ENCODE measurements around the gene L2HGDH.

Gene L2HGDH

DNA sequence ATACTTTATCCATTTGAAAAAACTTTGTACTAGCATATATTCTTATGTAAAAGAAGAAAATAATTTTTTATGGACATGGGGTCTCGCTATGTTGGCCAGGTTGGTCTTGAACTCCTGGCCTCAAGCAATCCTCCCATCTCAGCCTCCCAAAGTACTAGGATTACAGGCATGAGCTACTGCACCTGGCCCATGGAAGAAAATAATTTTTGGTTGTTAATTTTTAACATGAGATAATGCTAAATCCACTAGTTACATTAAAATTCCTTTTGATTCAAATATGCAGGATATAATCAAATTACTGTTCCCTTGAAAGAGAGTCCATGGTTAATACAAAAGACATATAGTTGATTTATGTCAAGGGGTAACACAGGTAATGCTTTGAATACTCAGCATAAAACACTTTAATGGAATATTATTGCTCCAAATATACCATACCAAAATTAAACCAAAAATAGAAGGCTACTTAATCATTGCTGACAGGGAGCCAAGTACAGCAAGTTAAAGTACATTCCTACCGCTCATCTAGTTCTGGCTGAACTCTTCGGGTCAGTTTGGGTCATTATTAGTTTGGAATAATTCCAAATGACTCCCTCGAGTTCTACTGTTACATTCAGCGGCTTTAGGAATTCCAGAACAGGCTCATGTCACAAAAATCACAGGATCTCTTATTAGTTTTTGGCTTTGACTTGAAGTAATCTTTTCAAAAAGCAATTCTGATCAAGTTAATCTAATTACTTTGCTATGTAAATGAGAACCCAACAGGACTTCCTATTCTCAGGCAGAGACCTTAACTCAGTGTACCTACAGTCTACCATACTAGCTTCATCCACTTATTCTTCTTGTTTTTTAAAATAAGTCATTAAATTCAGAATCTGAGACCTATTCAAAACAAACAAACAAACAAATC, 86.7 kb downstream of the L2HGDH start:
- FAIRE-seq: no peak
- no peak for DNase-seq (ENCODE audit: insufficient read length, low spot score)
- TF ChIP-seq, protein P1, sequence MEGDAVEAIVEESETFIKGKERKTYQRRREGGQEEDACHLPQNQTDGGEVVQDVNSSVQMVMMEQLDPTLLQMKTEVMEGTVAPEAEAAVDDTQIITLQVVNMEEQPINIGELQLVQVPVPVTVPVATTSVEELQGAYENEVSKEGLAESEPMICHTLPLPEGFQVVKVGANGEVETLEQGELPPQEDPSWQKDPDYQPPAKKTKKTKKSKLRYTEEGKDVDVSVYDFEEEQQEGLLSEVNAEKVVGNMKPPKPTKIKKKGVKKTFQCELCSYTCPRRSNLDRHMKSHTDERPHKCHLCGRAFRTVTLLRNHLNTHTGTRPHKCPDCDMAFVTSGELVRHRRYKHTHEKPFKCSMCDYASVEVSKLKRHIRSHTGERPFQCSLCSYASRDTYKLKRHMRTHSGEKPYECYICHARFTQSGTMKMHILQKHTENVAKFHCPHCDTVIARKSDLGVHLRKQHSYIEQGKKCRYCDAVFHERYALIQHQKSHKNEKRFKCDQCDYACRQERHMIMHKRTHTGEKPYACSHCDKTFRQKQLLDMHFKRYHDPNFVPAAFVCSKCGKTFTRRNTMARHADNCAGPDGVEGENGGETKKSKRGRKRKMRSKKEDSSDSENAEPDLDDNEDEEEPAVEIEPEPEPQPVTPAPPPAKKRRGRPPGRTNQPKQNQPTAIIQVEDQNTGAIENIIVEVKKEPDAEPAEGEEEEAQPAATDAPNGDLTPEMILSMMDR (IDR thresholded peaks at IDR 0.05; ENCODE audit: insufficient read depth, missing control alignments): no peak

DNA sequence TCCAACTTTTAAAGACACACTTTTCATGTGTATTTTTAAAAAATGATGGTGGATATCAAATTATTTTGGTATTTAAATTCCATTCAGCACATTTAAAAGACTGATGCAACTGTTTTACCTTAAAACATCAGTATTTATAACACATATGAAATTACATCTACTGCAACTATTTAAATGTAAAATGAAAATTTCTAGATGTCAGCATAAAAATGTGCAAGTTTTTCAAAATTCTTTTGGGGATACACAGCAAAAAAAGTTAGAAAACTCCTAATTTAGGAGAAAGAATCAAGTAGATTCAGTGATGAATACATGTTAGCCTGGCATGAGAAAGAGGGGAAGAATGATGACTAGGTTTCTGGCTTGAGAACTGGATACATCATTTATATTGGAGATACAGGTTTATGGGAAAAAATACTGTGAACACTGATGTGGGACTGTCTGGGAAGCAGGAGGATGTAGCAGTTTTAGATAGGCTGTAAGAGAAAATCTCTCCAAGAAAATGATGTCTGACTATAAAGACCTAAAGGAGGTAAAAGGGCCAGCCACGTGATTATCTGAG, 89.9 kb downstream of the L2HGDH start:
- DNase-seq (ENCODE audit: insufficient read length, low spot score): no peak
- no peak for FAIRE-seq
- TF ChIP-seq, protein P1 (IDR thresholded peaks at IDR 0.05; ENCODE audit: insufficient read depth, missing control alignments): no peak

DNA sequence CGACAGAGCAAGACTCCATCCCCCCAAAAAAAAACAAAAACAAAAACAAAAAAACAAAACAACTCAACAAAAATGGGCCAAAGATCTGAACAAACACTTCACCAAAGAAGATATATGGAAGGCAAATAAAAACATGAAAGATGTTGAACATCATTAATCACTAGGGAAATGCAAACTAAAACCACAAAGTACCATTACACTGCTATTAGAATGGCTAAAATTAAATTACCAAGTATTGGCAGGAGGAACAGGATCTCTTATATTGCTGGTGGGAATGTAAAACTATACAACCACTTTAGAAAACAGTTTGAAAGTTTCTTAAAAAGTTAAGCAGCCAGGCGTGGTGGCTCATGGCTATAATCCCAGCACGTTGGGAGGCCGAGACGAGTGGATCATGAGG, 93.5 kb downstream of the L2HGDH start:
- FAIRE-seq (no peak), DNase-seq (ENCODE audit: insufficient read length, low spot score) (no peak)
- TF ChIP-seq, protein P1 (IDR thresholded peaks at IDR 0.05; ENCODE audit: insufficient read depth, missing control alignments): no peak

GRCh38 chr14:50215416-50215815, 96.6 kb downstream of the L2HGDH start:
- FAIRE-seq (no peak), DNase-seq (ENCODE audit: insufficient read length, low spot score) (no peak)
- TF ChIP-seq, protein P1 (IDR thresholded peaks at IDR 0.05; ENCODE audit: insufficient read depth, missing control alignments): no peak

- DNase-seq (ENCODE audit: insufficient read length, low spot score) (no peak), FAIRE-seq (no peak)
- TF ChIP-seq, protein P1 (IDR thresholded peaks at IDR 0.05; ENCODE audit: insufficient read depth, missing control alignments): no peak
These were observed 98.2 kb downstream of the L2HGDH start for GRCh38 chr14:50213795-50214194.

DNA sequence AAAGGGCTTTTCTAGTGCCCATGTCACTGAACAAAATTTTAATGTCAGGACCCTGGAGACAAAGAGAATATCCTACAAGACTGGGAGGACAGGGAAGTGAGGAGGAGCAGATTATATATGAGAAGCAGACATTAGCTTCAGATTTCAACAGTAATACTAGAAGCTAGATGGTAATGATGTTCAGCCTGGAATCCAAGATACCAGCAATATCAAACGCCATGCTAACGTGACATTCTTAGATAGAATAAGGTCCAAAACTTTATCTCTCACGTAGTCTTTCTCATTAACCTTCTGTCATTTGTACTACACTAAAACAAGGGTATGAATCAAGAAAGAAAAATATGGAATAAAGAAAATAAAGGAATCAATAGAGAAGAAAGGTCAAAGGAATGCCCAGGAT, 99.3 kb downstream of the L2HGDH start:
- TF ChIP-seq, protein P1 (IDR thresholded peaks at IDR 0.05; ENCODE audit: insufficient read depth, missing control alignments): no peak
- no peak for DNase-seq (ENCODE audit: insufficient read length, low spot score)
- FAIRE-seq: no peak

- no peak for FAIRE-seq
- TF ChIP-seq, protein P1 (IDR thresholded peaks at IDR 0.05; ENCODE audit: insufficient read depth, missing control alignments): no peak
These were observed 102.0 kb downstream of the L2HGDH start for GRCh38 chr14:50210074-50210473.

More at GRCh38 chr14:50210074-50210473, 102.0 kb downstream of the L2HGDH start:
- no peak for DNase-seq (ENCODE audit: insufficient read length, low spot score)
